HG02938 (cell line): ENCODE measurements around the gene TESPA1.
"Not testable (repeated sequence)": the region's sequence is repeated elsewhere in the genome, so short reads cannot be mapped to it uniquely, and the experiment has no call there.

Source experiments
- ATAC-seq: cut with Tn5 transposase; IDR thresholded peaks from one replicate; pipeline ENCODE4 v1.9.1; 2021; ENCODE audit warnings: mild to moderate bottlenecking, moderate library complexity; ENCODE audit not compliant: unreplicated experiment

TESPA1 gene

GRCh38 chr12:54949073-54949711 is 35.4 kb downstream of the TESPA1 start:
- ATAC-seq, result no peak

- ATAC-seq, result no peak
These were observed 36.4 kb downstream of the TESPA1 start for GRCh38 chr12:54948171-54948570.

GRCh38 chr12:54945082-54945481 is 39.5 kb downstream of the TESPA1 start:
- ATAC-seq, result no peak

GRCh38 chr12:54943292-54943691 is 41.3 kb downstream of the TESPA1 start:
- ATAC-seq, result not testable (repeated sequence)

- ATAC-seq, result no peak
These were observed 42.9 kb downstream of the TESPA1 start for GRCh38 chr12:54941659-54942058.

- no peak for ATAC-seq
These were observed 43.7 kb downstream of the TESPA1 start for GRCh38 chr12:54940727-54941315.

GRCh38 chr12:54937929-54938328 is 46.6 kb downstream of the TESPA1 start:
- no peak for ATAC-seq

GRCh38 chr12:54937376-54937775 is 47.2 kb downstream of the TESPA1 start:
- ATAC-seq, result no peak

GRCh38 chr12:54936736-54937135 is 47.8 kb downstream of the TESPA1 start:
- no peak for ATAC-seq

GRCh38 chr12:54935235-54935951 is 49.2 kb downstream of the TESPA1 start:
- ATAC-seq, result peak; percentile 97

GRCh38 chr12:54934419-54934818 is 50.1 kb downstream of the TESPA1 start:
- no peak for ATAC-seq

- ATAC-seq, result no peak
These were observed 51.2 kb downstream of the TESPA1 start for GRCh38 chr12:54933376-54933775.

GRCh38 chr12:54932691-54933090 is 51.9 kb downstream of the TESPA1 start:
- no peak for ATAC-seq

GRCh38 chr12:54932038-54932437 is 52.5 kb downstream of the TESPA1 start:
- no peak for ATAC-seq

GRCh38 chr12:54929998-54930397 is 54.6 kb downstream of the TESPA1 start:
- ATAC-seq, result no peak

GRCh38 chr12:54926246-54926645 is 58.3 kb downstream of the TESPA1 start:
- no peak for ATAC-seq

GRCh38 chr12:54924972-54925707 is 59.4 kb downstream of the TESPA1 start:
- ATAC-seq, result no peak

- ATAC-seq, result no peak
These were observed 67.5 kb downstream of the TESPA1 start for GRCh38 chr12:54917001-54917488.
